GM20000 (cell line): ENCODE data around the gene KCNMA1.

ENCODE experiments used
- DNase-seq: peaks from one replicate; pipeline ENCODE4 v3.0.0; 2012; ENCODE audit warnings: low spot score
- CTCF ChIP-seq: IDR thresholded peaks from 2 replicates; pipeline ENCODE4 v1.5.1; 2012; ENCODE audit warnings: mild to moderate bottlenecking, control low read depth; ENCODE audit errors: extremely low read depth, missing control alignments

The KCNMA1 gene

DNA sequence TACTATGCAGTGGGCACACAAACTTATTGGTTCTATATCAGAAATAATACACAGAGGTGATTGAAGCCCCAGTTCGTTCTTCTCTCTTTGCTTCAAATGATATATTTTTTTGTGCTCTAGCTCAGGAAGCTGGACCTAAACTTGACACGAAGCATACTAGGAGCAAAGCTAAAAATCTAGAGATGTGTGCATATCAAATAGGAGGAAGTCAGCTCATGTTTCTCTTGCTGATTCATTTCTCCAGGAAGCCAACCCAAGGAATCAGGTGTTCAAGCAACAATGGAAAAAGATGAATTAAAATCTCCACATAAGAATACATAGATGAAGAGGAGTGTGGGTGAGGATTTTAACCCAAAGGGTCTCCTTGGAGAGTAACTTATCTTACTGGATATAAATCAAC is 432.5 kb downstream of the KCNMA1 start:
- TF ChIP-seq CTCF: no peak
- DNase-seq: no peak

DNA sequence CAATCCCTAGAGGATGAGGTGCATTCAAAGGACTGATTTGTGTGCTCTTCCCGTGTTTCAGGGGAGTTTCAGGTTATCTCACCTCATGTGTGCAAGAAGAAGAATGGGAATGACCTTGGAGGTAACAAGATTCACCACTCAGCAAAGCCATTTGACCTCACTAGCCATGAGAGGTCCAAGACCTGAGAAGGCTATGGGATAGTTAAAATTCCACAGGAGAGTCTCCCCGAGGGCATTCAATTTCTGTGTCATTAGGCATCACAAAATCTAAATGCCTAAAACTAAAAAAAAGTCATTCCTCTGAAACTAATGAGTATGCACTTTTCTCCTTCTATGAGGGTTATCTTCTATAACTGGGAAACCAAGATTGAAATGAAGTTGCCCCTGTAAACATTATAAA is 433.4 kb downstream of the KCNMA1 start:
- no peak for TF ChIP-seq CTCF
- no peak for DNase-seq

DNA sequence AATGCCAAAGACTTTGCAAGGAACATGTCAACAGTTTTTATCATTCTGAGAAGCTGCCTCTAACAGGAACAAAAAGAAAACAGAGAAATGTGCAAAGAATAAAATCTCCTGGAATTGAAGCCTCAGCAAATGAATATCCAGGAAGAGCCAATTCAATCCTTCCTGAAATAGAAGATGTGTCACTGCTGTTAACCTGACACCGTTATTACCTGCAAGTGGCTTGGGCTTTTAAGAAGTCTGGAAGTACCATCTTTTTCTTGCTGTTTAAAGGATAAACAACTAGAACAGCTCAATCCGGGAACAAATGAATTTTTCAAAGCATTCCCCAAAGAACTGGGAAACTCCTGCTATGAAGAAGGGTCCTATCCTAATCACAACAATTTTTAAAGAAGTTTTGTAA is 434.8 kb downstream of the KCNMA1 start:
- TF ChIP-seq CTCF: no peak
- DNase-seq: no peak

DNA sequence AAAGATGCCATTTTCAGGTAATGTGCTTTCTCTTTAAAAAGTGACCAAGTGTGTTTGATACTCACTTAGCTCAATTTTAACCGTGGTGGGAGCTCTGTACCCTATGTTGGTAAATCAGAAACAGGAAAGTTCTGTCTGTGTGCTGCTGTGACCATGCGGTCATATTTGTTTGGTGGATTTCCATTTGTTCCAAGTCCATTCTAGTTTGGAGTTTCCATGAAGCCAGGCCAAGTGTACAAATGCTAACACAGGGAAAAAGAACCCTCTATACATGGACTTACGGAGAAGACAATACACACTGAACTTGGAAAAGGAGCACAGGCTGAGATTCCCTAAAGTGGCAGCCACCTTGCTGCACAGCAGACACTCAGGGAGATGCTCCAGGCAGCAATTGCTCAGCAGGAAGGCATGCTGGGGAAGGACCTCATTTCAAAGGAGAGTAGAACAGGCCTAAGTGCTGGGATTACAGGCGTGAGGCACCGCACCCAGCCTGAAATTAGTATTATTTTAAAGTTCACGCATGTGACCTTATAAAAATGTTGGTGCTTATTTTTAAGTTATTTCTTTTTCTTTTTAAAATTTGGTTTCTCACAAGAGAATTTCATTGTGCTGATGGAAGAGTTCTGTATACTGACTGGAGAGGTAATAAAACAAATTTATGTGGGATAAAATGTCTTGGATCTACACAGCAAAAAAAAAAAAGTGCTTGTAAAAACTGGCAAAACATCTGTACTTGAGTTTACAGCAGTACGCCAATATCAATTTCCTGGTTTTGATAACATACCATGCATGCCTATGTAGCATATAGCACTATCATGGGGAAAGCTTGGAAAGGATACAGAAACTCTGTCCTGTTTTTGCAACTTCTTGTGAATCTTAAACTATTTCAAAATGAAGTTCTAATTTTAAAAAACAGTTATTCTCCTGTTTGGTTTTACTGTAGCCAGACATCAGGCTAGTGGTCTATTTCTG is 436.2 kb downstream of the KCNMA1 start:
- DNase-seq: no peak
- TF ChIP-seq CTCF: no peak

- DNase-seq: no peak
- no peak for TF ChIP-seq CTCF
These were observed 440.1 kb downstream of the KCNMA1 start for GRCh38 chr10:77197544-77197943.

- DNase-seq: no peak
- no peak for TF ChIP-seq CTCF
These were observed 441.0 kb downstream of the KCNMA1 start for GRCh38 chr10:77196614-77197013.

DNA sequence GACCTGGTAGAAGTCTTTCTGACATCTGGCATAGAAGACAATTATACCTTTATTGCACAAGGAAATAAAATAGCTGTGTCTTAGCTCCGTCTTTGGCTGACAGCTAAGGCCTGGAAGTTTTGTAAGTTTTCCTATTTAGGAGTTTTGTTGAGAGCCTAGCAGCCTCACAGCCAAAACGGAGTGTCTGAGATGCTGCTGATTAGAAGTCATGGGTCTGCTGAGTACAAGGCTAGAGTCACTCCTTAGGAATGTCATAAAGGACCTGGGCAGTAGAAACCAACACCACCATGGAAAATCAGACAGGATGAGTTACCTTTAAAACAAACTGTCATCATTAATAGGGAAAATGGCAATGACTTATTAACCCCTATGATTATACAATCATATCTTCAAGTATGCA is 442.5 kb downstream of the KCNMA1 start:
- TF ChIP-seq CTCF: no peak
- DNase-seq: no peak
